Measurements from ENCODE around the gene MED20. TPM values are rescaled to one million over a fixed set of nuclear protein-coding genes. Genes with fewer than 3 reads are reported as not detected.
A peak's percentile ranks its signal among the peaks of the same experiment; 100 is the strongest.

The MED20 gene
- total and polyA plus RNA-seq, 2 of the 8 experiments (the other 6 are each of a cell fraction or from before 2014, with no cell fraction given): 38.7 to 51.8 TPM

DNA sequence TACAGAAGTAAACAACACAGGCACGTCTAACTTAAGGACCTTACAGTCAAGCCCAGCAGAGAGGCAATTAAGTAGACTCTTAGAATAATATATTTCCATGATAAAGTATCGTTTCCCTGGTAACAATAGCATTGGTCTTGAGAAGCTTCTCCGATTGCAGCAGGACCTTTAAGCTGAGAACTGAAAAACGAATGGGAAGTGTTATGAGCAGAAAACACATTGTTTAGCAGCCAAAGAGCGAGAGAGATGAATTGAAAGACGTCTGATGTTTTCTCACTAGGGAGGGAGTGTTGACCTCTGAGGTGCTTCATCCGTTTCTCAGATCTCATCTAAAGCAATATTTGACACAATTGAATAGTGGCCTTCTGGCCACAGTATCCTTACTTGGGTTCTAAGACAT is 1.2 kb upstream of the MED20 start:
- Histone ChIP-seq H4K5ac (ENCODE audit: insufficient read length, low read depth, low read length) (no peak overlapping the region), H4K8ac (ENCODE audit: extremely low read depth, insufficient read depth, low read length) (no peak overlapping the region), H4K20me1 (replicated peaks in 1 of 2; ENCODE audit: control insufficient read depth in 1 of 2, insufficient read depth in 2 of 2, low read length in 2 of 2) (peaks cover 11 to 13% of the 10 kb centered on the region in 2 experiments), H2BK15ac (ENCODE audit: low read length) (no peak overlapping the region), H3K23me2 (ENCODE audit: low read depth, low read length) (peaks cover 8% of the 10 kb centered on the region; the same call in 1 of the 2 replicates), H3K4me1 (replicated peaks in 1 of 4; ENCODE audit: control insufficient read depth in 3 of 4, insufficient read depth in 4 of 4, low read length in 3 of 4) (peaks cover 1 to 11% (median 4%) of the 10 kb centered on the region in 4 experiments; a peak in 3 of 7 replicates), H3K9ac (replicated peaks in 1 of 4; ENCODE audit: extremely low read depth in 1 of 4, low read depth in 3 of 4, low read length in 3 of 4) (peak overlapping the region; percentile 88 to 95 (median 94)), H2BK20ac (ENCODE audit: low read length) (no peak overlapping the region), H3K4me2 (ENCODE audit: insufficient read depth in 1 of 2, low read depth in 2 of 2, low read length in 2 of 2) (peak overlapping the region; percentile 94 to 96), H4K91ac (replicated peaks; ENCODE audit: insufficient read length, low read length) (no peak overlapping the region), H3K56ac (replicated peaks; ENCODE audit: insufficient read length, low read depth, low read length) (no peak overlapping the region), H2BK5ac (ENCODE audit: low read depth, low read length) (no peak overlapping the region), H3K23ac (ENCODE audit: insufficient read length) (no peak overlapping the region), H3K27me3 (replicated peaks in 1 of 4; ENCODE audit: control insufficient read depth in 3 of 4, extremely low read depth in 1 of 4, insufficient read depth in 3 of 4, low read length in 3 of 4) (no peaks in the 10 kb centered on the region), H2AFZ (ENCODE audit: low read length) (no peak overlapping the region), H3K4me3 (ENCODE audit: extremely low read depth in 1 of 4, insufficient read depth in 2 of 4, low read depth in 3 of 4, low read length in 4 of 4) (peak overlapping the region; percentile 79 to 98 (median 87)), H2BK12ac (ENCODE audit: low read depth, low read length) (no peak overlapping the region), H2AK5ac (ENCODE audit: low read depth, low read length) (peak overlapping the region; percentile 18), H3K14ac (ENCODE audit: insufficient read length) (no peak overlapping the region), H2BK120ac (replicated peaks; ENCODE audit: low read depth, low read length) (no peak overlapping the region), H3K4ac (replicated peaks; ENCODE audit: insufficient read length, low read depth, low read length) (no peak overlapping the region), H3K18ac (ENCODE audit: extremely low read depth, low read length) (no peak overlapping the region), H3K9me3 (ENCODE audit: insufficient read depth in 2 of 2, low read depth in 1 of 2, low read length in 1 of 2) (no peaks in the 10 kb centered on the region), H3K36me3 (ENCODE audit: control insufficient read depth in 2 of 4, insufficient read depth in 4 of 4, low read length in 3 of 4) (peaks cover 4 to 22% (median 14%) of the 10 kb centered on the region in 4 experiments; a peak in 7 of 8 replicates), H3K79me2 (ENCODE audit: control insufficient read depth in 1 of 2, insufficient read depth in 2 of 2, low read length in 2 of 2) (peaks cover 36 to 59% of the 10 kb centered on the region in 2 experiments), H3K27ac (ENCODE audit: low read depth, low read length) (peak overlapping the region; percentile 98; the same call in 1 of the 2 replicates), H3K79me1 (ENCODE audit: low read depth, low read length) (peaks cover 14% of the 10 kb centered on the region)
- ChIA-PET POLR2A (ENCODE audit: partially characterized antibody) (interaction anchor here (0.7 to 12.2 kb wide), 18 partner anchors 10 to 138 kb away, joined by 3 to 235 read pairs (median 7); partner anchors contain the start of genes CCND3, TAF8, TOMM6 and USP49), CTCF (ENCODE audit: partially characterized antibody) (interaction anchor here (0.8 to 11.4 kb wide), 15 partner anchors 9 to 136 kb away, joined by 3 to 166 read pairs (median 8); partner anchors contain the start of genes CCND3 and TOMM6)
- FAIRE-seq: no peak
- 16% methylated on average over 7 of the region's 7 CpGs; no CpG with 5 or more reads in 1 of the 2 experiments for WGBS, 2 experiments (ENCODE audit: extremely low coverage in 1 of 2, insufficient coverage in 1 of 2, insufficient read length in 1 of 2, insufficient replicate concordance in 2 of 2, low coverage in 1 of 2, low lambda C conversion rate in 2 of 2, missing lambda C conversion rate in 1 of 2)
- DNase-seq (ENCODE audit: low read depth in 1 of 2, low spot score in 2 of 2): no peak
- TF ChIP-seq POLR2A (IDR thresholded peaks at IDR 0.05; ENCODE audit: control extremely low read depth in 1 of 2, low read depth in 2 of 2, low read length in 2 of 2) (peak in 1 of 2 experiments; percentile 34; a peak in 1 of 3 replicates), CHD2 (IDR thresholded peaks at IDR 0.05; ENCODE audit: low read length) (no peak)
